HG03558 (cell line): ENCODE data around the gene MPO.

ENCODE experiments used
- ATAC-seq: cut with Tn5 transposase; IDR thresholded peaks from one replicate; pipeline ENCODE4 v1.9.1; 2021; ENCODE audit warnings: moderate number of reproducible peaks; ENCODE audit not compliant: unreplicated experiment; ENCODE audit errors: extremely low read depth

Gene MPO

GRCh38 chr17:58307468-58308172 lies 26.9 kb upstream of the MPO start:
- ATAC-seq = no peak

- no peak for ATAC-seq
These were observed 25.6 kb upstream of the MPO start for GRCh38 chr17:58306131-58306951.

DNA sequence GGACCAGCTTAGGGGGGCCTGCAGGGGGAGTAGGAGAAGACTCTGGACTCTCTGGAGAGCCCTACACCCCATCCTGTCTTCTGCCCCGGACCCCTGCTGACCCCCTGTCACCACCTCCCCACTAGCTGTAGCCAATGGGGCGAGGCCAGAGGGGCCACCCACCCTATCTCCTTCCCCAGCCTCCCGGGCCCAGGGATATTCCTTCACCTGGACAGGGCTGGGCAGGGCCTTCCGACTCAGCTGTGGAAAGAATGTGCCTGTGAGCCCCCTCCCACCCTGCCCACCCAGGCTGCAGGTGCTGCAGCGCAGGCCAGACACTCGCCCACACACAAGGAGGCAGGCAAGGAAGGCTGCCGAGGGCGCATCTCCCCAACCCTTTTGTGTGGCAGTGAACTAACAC lies 24.9 kb upstream of the MPO start:
- ATAC-seq = no peak

- ATAC-seq = no peak
These were observed 24.2 kb upstream of the MPO start for GRCh38 chr17:58304750-58305486.

DNA sequence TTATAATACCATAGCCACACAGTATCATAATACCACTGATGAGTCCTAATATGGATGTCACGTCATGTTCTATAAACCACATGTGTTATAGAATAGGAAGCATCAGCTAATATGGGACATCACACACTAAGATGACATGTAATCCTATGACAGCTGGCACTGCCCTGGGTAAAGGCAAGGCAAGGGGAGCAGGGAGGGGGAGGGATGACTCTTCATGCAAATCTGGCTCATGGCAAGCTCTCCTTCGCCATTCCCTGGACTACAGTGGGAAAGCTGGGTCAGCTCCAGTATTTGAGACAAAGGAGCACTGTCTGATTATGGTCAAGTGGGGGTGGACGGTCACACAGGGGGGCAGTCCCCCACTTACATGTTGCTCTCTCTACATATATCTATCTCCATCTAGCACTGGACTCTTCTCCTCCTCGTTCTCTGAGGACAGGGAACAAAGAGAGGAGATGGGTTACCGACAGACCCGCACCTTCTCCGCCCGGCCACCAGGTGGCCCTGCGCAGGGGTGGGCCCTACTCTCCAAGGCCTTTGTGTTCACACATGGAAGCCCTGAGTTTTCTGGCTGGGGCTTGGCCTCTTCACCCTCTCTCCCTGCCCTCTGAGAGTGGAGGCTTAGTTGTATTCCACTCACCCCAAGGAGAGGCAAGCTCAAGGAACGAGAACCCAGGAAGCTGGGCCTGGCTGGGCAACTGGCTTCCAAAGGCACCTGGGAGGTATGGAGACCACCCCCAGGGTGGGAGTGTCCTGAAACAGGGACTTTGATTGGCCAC lies 23.4 kb upstream of the MPO start:
- ATAC-seq = no peak

DNA sequence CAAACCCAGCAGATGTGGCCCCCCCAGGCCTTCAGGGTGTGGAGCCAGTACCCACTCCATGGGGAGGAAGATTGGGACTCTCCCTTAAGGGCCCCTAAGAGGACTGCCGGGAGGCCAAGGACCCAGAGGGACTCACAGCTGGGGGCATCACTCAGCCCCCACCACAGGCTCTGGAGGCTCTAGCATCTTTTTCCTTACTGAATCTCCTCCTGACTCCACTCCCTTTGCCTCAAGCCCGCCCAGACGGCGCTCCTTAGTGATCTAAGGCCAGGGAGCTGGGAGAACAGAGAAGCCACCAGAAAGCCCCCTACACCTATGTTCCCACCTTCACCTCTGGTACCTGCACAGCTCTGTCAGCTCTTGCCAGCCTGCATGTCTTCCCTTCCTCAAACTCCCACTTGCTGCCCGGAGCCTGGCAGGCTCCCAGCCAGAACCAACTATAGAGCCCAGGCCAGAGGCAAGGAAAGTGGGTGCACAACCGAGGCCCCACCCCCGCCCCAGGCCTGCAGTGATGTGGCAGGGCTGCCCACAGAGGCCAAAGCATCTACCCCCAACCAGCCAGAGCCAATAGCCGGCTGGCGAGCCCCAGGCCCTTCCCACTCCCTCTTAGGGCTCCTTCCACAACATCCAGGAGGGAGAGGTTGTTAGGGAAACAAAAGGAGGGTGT lies 22.3 kb upstream of the MPO start:
- no peak for ATAC-seq

GRCh38 chr17:58302171-58302918 lies 21.6 kb upstream of the MPO start:
- ATAC-seq = no peak

DNA sequence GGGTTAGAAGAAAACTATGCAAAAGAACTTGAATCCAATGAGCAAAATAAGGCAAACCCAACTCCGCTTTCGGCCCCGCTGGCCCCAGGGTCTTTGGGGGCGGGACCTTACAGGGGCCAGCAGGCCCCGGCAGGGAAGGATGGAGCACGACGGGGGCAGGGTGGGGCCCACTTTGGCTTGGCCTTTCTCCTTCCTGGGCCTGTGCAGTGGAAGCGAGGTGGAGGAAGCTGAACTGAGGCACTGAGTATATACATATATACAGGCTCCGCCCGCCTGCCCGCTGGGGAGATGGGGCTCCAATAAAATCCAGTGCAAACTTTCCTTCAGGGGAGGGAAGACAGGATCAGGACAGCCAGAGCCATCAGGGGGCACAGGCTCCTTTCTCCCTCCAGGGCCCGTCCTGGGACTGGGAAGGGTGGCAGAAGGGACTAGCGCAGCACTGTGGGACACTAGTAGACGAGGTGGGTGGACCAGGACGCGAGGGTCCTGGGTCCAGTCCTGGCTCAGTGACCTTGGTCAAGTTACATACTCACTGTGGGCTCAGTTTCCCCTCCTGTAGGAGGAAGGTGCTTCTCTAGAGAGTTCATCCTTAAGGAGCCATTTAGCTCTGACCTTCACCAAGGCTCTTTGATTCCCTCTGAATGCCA lies 20.9 kb upstream of the MPO start:
- ATAC-seq = no peak

DNA sequence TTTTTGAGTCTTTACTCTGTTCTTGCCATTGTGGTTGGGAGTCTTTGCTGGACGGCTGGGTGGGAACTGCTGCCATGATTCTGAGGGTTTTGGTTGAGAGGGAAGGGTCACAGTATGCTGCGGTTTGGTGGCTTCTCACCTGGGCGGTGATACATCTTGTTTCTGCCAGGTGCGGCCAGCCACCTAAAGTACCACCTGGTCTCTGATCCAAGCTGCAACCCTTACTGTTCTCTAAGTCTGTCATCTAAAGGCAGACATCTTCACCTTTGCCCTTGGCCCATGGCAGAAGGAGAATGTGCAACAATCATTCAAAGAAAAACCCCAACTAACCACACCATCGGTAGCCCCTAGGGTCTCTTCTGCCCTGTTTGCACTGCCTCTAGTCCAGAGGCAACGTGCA lies 19.6 kb upstream of the MPO start:
- no peak for ATAC-seq

DNA sequence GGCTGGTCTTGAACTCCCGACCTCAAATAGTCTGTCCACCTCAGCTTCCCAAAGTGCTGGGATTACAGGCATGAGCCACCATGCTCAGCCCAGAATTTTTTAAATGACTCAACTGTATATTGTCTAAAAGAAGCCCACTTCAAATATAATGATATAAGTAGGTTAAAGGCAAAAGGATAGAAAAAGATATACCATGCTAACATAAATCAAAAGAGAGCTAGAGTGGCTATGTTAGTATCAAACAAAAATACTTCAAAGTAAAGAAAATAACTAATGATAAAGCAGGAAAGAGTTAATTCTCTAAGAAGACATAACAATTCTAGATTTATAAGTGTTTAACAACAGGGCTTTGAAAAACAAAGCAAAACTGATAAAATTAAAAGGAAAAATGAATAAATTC lies 13.3 kb upstream of the MPO start:
- no peak for ATAC-seq

DNA sequence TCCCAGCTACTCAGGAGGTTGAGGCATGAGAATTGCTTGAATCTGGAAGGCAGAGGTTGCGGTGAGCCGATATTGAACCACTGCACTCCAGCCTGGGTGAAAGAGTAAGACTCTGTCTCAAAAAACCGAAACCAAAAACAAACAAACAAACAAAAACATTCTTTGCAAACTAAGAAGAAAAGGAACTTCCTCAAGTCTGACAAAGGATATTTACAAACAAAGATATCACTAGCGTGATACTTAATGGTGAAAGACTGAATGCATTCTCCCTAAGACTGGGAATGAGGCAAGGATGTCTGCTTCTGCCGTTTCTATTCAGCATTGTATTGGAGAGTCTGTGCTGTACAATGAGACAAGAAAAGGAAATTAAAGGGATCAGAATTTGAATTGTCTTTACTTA lies 10.5 kb upstream of the MPO start:
- ATAC-seq = no peak

DNA sequence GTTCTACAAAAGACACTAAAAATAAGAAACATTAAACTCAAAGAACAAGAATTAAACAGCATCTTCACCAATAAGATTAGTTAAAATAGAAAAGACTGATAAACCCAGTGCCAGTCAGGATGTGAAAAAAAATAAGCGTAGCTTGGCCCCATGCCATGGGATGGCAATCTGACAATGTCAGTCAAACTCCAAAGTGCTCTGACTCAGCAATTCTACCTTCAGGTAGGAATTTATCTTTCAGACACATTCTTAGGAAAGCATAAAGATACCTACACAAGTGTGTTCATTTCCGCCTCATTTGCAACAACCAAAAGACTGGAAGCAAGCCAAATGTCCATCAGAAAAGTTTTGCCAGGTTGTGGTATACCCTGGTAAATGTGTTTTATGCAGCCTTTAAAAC lies 9.1 kb upstream of the MPO start:
- ATAC-seq = no peak

GRCh38 chr17:58285422-58285810 lies 4.7 kb upstream of the MPO start:
- no peak for ATAC-seq

DNA sequence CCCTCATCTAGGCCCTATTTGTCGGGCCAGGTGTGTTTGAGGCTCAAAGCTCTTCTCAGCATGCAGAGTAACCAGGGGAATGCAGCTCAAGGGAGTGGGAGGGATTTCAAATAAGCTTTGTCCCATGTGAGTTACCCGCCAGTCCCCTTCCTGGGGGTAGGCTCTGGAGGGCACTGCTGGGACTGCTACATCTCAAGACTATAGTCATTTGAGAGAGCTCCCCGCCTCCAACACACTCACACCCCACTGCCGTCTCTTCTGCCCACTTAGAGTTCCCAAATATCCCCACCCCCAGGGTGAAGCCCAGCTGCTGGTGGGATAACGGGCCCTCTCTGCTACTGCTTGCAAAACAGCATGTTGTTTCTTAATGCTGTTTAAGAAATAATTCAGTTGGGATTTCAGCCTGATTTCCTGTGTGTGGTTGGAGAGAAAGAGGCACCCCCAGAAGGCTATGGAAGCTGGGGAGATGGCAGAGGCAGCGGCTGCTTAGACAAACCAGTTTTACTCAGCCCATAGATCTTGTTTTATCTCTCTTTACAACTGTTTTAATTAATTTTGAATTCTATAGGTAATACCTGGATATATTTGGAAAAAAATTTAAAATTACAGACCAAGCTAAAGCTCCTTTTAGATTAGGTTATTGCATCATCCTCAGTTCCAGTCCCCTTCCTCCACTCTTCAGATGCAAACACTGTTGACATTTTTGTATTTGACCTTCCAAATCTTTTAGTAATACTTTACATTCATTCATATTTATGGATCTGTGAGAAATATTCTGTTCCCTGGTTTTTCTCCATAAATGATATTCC lies 4.1 kb upstream of the MPO start:
- no peak for ATAC-seq

- ATAC-seq = no peak
These were observed 3.2 kb upstream of the MPO start for GRCh38 chr17:58283674-58284612.

GRCh38 chr17:58282442-58282841 lies 1.7 kb upstream of the MPO start:
- no peak for ATAC-seq

DNA sequence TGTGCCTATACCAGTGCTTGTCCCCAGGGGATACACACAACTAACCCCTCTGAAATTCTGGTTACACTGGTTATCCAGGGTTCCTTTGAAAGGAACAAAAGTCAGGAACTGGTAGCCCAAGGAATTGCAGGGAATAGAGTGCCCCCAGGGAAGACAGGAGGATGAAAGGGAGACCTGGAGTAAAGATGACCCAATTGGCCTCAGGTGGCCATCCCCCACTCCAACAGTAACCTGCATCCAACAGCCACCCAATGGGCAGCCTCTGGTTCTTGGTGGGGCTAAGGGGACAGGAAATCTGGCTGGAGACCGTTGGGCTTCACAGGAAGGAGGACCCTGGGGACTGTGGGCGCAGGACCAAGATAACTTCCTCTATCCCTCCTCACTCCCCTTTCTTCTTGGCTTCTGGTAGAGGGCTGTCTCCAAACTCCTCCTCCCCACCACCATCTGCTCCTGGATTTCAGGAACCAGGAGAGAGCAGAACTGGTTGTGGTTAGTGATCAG lies 826 bp upstream of the MPO start:
- no peak for ATAC-seq
